GM18907 (cell line): ENCODE data around the gene TFPI.
"Not testable (repeated sequence)": the region's sequence is repeated elsewhere in the genome, so short reads cannot be mapped to it uniquely, and the experiment has no call there.

Experiments used
- ATAC-seq: cut with Tn5 transposase; IDR thresholded peaks from one replicate; pipeline ENCODE4 v1.9.1; 2021; ENCODE audit warnings: mild to moderate bottlenecking, moderate library complexity; ENCODE audit not compliant: unreplicated experiment

TFPI gene

GRCh38 chr2:187529248-187529976 lies 24.8 kb downstream of the TFPI start:
- ATAC-seq = no peak

- ATAC-seq = no peak
Observed at GRCh38 chr2:187528042-187528441, 26.2 kb downstream of the TFPI start.

GRCh38 chr2:187527262-187527661 lies 27.0 kb downstream of the TFPI start:
- no peak for ATAC-seq

- no peak for ATAC-seq
Observed at GRCh38 chr2:187526792-187527191, 27.4 kb downstream of the TFPI start.

GRCh38 chr2:187525163-187525900 lies 28.9 kb downstream of the TFPI start:
- ATAC-seq = no peak

- ATAC-seq = no peak
Observed at GRCh38 chr2:187523325-187523724, 30.9 kb downstream of the TFPI start.

- ATAC-seq = no peak
Observed at GRCh38 chr2:187520121-187520624, 34.1 kb downstream of the TFPI start.

GRCh38 chr2:187519419-187520120 lies 34.7 kb downstream of the TFPI start:
- no peak for ATAC-seq

- ATAC-seq = not testable (repeated sequence)
Observed at GRCh38 chr2:187517750-187518361, 36.4 kb downstream of the TFPI start.

GRCh38 chr2:187516630-187517510 lies 37.4 kb downstream of the TFPI start:
- ATAC-seq = not testable (repeated sequence)

GRCh38 chr2:187514930-187515329 lies 39.3 kb downstream of the TFPI start:
- no peak for ATAC-seq

GRCh38 chr2:187514235-187514829 lies 39.9 kb downstream of the TFPI start:
- ATAC-seq = not testable (repeated sequence)

GRCh38 chr2:187513460-187514234 lies 40.6 kb downstream of the TFPI start:
- ATAC-seq = not testable (repeated sequence)

GRCh38 chr2:187511356-187512315 lies 42.6 kb downstream of the TFPI start:
- ATAC-seq = no peak

- ATAC-seq = not testable (repeated sequence)
Observed at GRCh38 chr2:187510419-187511355, 43.5 kb downstream of the TFPI start.

GRCh38 chr2:187509667-187510417 lies 44.4 kb downstream of the TFPI start:
- ATAC-seq = no peak
